Thyroid gland (tissue), 4 donors: Measurements from ENCODE around the gene ACD. TPM values are rescaled to one million over a fixed set of nuclear protein-coding genes. Genes with fewer than 3 reads are reported as not detected.

ENCODE experiments used
- DNase-seq, 2 donors: peaks; one replicate each; pipeline ENCODE4 v3.0.0-alpha.2; 2019
- H3K27ac ChIP-seq, 3 donors: fragments of 200-600 bp; sonication (generic); 1 replicate in 2 of 3; 2 replicates in 1 of 3; pipeline ENCODE4 v1.5.1; 2016 to 2019; ENCODE audit warnings: mild to moderate bottlenecking in 1 of 3, moderate library complexity in 1 of 3
- H3K27me3 ChIP-seq: fragments of 200-600 bp; sonication (generic); one replicate; pipeline ENCODE4 v1.5.1; 2019
- H3K36me3 ChIP-seq, 2 donors: fragments of 200-600 bp; sonication (generic); one replicate each; pipeline ENCODE4 v1.5.1; 2016 to 2019
- H3K4me1 ChIP-seq, 2 donors: fragments of 200-600 bp; sonication (generic); one replicate each; pipeline ENCODE4 v1.5.1; 2017 to 2019
- H3K4me3 ChIP-seq, 3 donors: fragments of 200-600 bp; sonication (generic); replicated peaks in 1 of 3; 1 replicate in 2 of 3; 2 replicates in 1 of 3; pipeline ENCODE4 v1.5.1; 2016; ENCODE audit warnings: mild to moderate bottlenecking in 1 of 3
- H3K9me3 ChIP-seq: fragments of 200-600 bp; sonication (generic); one replicate; pipeline ENCODE4 v1.5.1; 2017
- POLR2A ChIP-seq, 2 donors: fragments of 450-650 bp; IDR thresholded peaks; one replicate each; pipeline ENCODE4 v1.6.1; 2017; ENCODE audit warnings: antibody characterized with exemption in 2 of 2, mild to moderate bottlenecking in 2 of 2, moderate library complexity in 1 of 2
- WGBS, 2 donors: methylation state at CpG; one replicate each; pipeline ENCODE4 v1.1.5; 2017; 5-methylcytosine and 5-hydroxymethylcytosine counted together
- intact Hi-C: fragments of 100-400 bp; cut with DNase I; formaldehyde crosslinking; loops from one replicate; pipeline ENCODE4 v1.15.1; 2023
- total RNA-seq, 4 donors: library from RNA; depleted of rRNA; stranded (reverse); fragments of >200 nt; gene quantifications; one replicate each; pipeline ENCODE4 v1.2.3, GENCODE V29; 2016
- TF ChIP-seq, protein P1 (sequence below), 6 experiments: fragments of 200-600 bp in 3 of 6; fragments of 450-650 bp in 3 of 6; sonication (generic) in 3 of 6; IDR thresholded peaks; one replicate each; pipeline ENCODE4 v1.5.1; 2016 to 2019; ENCODE audit warnings: antibody characterized with exemption in 6 of 6, mild to moderate bottlenecking in 2 of 6, inconsistent platforms in 1 of 6, moderate library complexity in 1 of 6

ACD gene
- total RNA-seq, 4 donors from 2014 or later = 9.3 to 28.7 (median 21.5) TPM

- WGBS, 2 donors = 19% methylated on average over 18 to 20 of the region's 21 CpGs
- H3K4me1 ChIP-seq = peaks cover 42 to 63% of the 10 kb centered on the region in 2 donors
- H3K36me3 ChIP-seq = no peaks in the 10 kb centered on the region
- no peaks in the 10 kb centered on the region for H3K9me3 ChIP-seq
- intact Hi-C loops = no loop called here
- DNase-seq = peak; percentile 64 to 82
- no peak overlapping the region for H3K4me3 ChIP-seq
- peak in 1 of 2 donors; percentile 4 for TF ChIP-seq POLR2A (IDR thresholded peaks at IDR 0.05)
- TF ChIP-seq, protein P1, sequence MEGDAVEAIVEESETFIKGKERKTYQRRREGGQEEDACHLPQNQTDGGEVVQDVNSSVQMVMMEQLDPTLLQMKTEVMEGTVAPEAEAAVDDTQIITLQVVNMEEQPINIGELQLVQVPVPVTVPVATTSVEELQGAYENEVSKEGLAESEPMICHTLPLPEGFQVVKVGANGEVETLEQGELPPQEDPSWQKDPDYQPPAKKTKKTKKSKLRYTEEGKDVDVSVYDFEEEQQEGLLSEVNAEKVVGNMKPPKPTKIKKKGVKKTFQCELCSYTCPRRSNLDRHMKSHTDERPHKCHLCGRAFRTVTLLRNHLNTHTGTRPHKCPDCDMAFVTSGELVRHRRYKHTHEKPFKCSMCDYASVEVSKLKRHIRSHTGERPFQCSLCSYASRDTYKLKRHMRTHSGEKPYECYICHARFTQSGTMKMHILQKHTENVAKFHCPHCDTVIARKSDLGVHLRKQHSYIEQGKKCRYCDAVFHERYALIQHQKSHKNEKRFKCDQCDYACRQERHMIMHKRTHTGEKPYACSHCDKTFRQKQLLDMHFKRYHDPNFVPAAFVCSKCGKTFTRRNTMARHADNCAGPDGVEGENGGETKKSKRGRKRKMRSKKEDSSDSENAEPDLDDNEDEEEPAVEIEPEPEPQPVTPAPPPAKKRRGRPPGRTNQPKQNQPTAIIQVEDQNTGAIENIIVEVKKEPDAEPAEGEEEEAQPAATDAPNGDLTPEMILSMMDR (IDR thresholded peaks at IDR 0.05) = no peak
- H3K27me3 ChIP-seq = no peaks in the 10 kb centered on the region
- H3K27ac ChIP-seq = peak overlapping the region; percentile 59 to 79 (median 77)
These were observed 13.9 kb upstream of the ACD start for GRCh38 chr16:67673712-67674580.

DNA sequence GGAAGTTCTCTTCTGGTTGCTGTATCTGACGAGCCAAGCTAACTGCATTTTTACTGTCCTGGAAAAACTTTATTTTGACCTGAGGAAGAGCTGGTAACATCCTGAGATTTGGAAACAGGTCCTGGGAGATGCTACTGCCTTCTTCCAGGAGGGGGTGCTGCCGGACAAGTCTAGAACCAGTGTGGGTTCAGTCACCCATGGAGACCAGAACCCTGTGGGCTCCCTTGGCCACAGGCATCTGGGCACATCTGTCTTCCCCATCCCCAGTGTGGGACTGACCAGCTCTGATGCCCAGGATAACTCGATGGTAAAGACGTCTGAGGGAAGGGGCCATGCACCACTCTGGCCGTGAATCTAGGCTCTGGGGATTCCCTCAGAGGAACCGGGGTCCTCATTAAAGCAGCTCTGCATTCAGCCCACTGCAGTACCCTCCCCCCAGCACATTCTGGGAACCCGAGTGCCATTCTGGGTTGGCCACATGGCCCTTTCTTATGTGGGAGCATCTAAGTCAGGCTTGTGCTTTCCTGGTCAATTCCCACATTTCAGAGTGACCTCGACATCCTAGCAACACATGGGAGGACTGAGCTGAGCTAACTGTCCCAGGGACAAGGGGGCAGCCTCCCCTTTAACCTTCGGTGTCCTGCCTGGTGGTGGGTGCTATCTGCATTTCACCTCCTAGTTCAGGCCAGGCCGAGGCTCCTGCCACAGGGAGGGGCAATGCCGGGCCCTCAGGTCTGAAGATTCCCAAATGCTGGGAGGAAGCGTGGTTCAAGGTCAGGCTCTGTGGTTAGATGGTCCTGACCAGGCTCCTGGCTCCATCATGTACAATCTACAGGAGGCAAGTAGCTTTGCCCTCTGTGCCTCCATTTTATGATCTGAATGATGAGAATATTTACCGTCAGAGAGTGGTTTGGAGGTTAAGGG lies 12.9 kb upstream of the ACD start:
- Histone ChIP-seq H3K27ac (peak overlapping the region; percentile 59 to 79 (median 77)), H3K4me3 (no peak overlapping the region), H3K36me3 (no peaks in the 10 kb centered on the region), H3K4me1 (peaks cover 42 to 66% of the 10 kb centered on the region in 2 donors), H3K9me3 (no peaks in the 10 kb centered on the region), H3K27me3 (no peaks in the 10 kb centered on the region)
- intact Hi-C loops = no loop called here
- TF ChIP-seq POLR2A (IDR thresholded peaks at IDR 0.05) = no peak
- TF ChIP-seq, protein P1 (IDR thresholded peaks at IDR 0.05) = peak; percentile 44 to 85 (median 78)
- WGBS, 2 donors = 47 to 51% methylated on average over 9 of the region's 13 CpGs
- peak; percentile 77 to 79 for DNase-seq

DNA sequence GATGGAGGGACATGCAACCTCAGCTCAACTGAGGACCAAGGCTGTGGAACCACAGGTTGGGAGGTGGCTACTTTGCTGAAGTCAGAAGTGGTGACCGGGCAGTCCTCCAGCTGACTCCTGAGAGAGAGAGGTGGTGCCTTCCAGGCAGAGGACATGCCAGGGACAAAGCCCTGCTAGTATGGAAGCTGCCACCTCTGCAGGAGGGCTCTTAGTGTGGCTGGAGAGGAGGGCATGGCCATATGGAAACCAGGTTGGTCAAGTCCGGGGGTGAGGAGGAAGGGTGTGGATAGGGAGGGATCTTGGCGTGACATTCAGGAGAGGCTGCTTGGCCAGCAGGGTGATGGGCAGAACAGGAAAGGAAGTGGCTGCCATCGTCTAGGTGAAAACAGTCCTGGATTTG lies 12.2 kb upstream of the ACD start:
- H3K36me3 ChIP-seq = no peaks in the 10 kb centered on the region
- H3K4me3 ChIP-seq = no peak overlapping the region
- no peaks in the 10 kb centered on the region for H3K9me3 ChIP-seq
- H3K27me3 ChIP-seq = no peaks in the 10 kb centered on the region
- H3K27ac ChIP-seq = peak overlapping the region in 2 of 3 donors; percentile 77 to 79
- 11 to 16% methylated on average over 4 of the region's 4 CpGs for WGBS, 2 donors
- intact Hi-C loops = no loop called here
- DNase-seq = peak; percentile 90 to 92
- peaks cover 47 to 68% of the 10 kb centered on the region in 2 donors for H3K4me1 ChIP-seq
- TF ChIP-seq POLR2A (IDR thresholded peaks at IDR 0.05) = no peak
- TF ChIP-seq, protein P1 (IDR thresholded peaks at IDR 0.05) = no peak

GRCh38 chr16:67669499-67670101 lies 9.5 kb upstream of the ACD start:
- Histone ChIP-seq H3K4me3 (no peak overlapping the region), H3K27ac (no peak overlapping the region), H3K4me1 (peaks cover 42 to 56% of the 10 kb centered on the region in 2 donors), H3K9me3 (no peaks in the 10 kb centered on the region), H3K36me3 (no peaks in the 10 kb centered on the region), H3K27me3 (no peaks in the 10 kb centered on the region)
- 89 to 96% methylated on average over 10 of the region's 10 CpGs for WGBS, 2 donors
- DNase-seq = no peak
- intact Hi-C loops = loop anchor here (5.0 to 10.0 kb wide), 3 partner anchors 107 to 265 kb away; partner anchors contain the start of genes CTCF, CTRL and PSMB10
- no peak for TF ChIP-seq POLR2A (IDR thresholded peaks at IDR 0.05)
- TF ChIP-seq, protein P1 (IDR thresholded peaks at IDR 0.05) = no peak
